Measurements from ENCODE around the gene TRPM6.

DNA sequence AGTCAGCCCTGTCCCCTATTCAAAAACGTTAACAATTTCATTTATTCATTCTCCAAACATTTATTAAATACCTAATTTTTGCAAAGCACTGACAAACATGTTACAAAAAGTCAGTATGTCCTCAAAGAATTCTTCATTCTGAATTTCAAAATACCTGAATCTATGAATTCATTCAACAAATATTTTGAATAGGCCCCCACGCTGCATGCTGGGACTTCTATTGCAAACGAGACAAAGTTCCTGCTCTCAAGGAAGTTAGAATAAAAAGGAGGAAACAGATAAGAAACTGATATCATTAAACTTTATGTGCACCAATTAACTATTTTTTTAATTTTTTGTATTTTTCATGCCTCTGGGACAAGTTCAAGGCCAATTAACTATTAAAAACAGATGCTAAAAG, 26.6 kb downstream of the TRPM6 start:
- TF ChIP-seq, protein P1, sequence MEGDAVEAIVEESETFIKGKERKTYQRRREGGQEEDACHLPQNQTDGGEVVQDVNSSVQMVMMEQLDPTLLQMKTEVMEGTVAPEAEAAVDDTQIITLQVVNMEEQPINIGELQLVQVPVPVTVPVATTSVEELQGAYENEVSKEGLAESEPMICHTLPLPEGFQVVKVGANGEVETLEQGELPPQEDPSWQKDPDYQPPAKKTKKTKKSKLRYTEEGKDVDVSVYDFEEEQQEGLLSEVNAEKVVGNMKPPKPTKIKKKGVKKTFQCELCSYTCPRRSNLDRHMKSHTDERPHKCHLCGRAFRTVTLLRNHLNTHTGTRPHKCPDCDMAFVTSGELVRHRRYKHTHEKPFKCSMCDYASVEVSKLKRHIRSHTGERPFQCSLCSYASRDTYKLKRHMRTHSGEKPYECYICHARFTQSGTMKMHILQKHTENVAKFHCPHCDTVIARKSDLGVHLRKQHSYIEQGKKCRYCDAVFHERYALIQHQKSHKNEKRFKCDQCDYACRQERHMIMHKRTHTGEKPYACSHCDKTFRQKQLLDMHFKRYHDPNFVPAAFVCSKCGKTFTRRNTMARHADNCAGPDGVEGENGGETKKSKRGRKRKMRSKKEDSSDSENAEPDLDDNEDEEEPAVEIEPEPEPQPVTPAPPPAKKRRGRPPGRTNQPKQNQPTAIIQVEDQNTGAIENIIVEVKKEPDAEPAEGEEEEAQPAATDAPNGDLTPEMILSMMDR (IDR thresholded peaks at IDR 0.05): no peak
- TF ChIP-seq POLR2A (IDR thresholded peaks at IDR 0.05): no peak
- no peak for TF ChIP-seq POLR2AphosphoS5 (IDR thresholded peaks at IDR 0.05)

Measured in breast epithelium (tissue), 3 donors.